Measurements from ENCODE around the gene SLC7A8. TPM values are rescaled to one million over a fixed set of nuclear protein-coding genes. Genes with fewer than 3 reads are reported as not detected.

Gene SLC7A8
- total and polyA plus RNA-seq, 8 donors = 1.2 to 102 (median 32.0) TPM

GRCh38 chr14:23219075-23219474 is 35.6 kb upstream of the SLC7A8 start:
- no peak overlapping the region for H3K27ac ChIP-seq
- 75 to 90% (median 83%) methylated on average over 3 of the region's 3 CpGs for WGBS, 5 donors
- H3K4me3 ChIP-seq = no peak overlapping the region
- no peak for TF ChIP-seq CTCF (IDR thresholded peaks at IDR 0.05)
- no peak for TF ChIP-seq POLR2AphosphoS5 (IDR thresholded peaks at IDR 0.05)
- TF ChIP-seq POLR2A (IDR thresholded peaks at IDR 0.05) = no peak
- no peak for TF ChIP-seq EP300 (IDR thresholded peaks at IDR 0.05)
- DNase-seq = no peak
- H3K36me3 ChIP-seq = no peaks in the 10 kb centered on the region
- peaks cover 0 to 5% (median 0%) of the 10 kb centered on the region in 3 donors for H3K27me3 ChIP-seq
- peaks cover 0 to 12% (median 0%) of the 10 kb centered on the region in 4 donors for H3K9me3 ChIP-seq
- no peaks in the 10 kb centered on the region for H3K4me1 ChIP-seq
- intact Hi-C loops (cut with DNase I; ENCODE audit: low total_unique reads) = no loop called here

- 89 to 97% (median 94%) methylated on average over 4 to 6 of the region's 6 CpGs for WGBS, 5 donors
- H3K4me1 ChIP-seq = no peaks in the 10 kb centered on the region
- DNase-seq = no peak
- peaks cover 0 to 12% (median 0%) of the 10 kb centered on the region in 4 donors for H3K9me3 ChIP-seq
- TF ChIP-seq POLR2A (IDR thresholded peaks at IDR 0.05) (no peak), POLR2AphosphoS5 (IDR thresholded peaks at IDR 0.05) (no peak), CTCF (IDR thresholded peaks at IDR 0.05) (no peak), EP300 (IDR thresholded peaks at IDR 0.05) (no peak)
- intact Hi-C loops (cut with DNase I; ENCODE audit: low total_unique reads) = no loop called here
- no peak overlapping the region for H3K4me3 ChIP-seq
- H3K36me3 ChIP-seq = no peaks in the 10 kb centered on the region
- peaks cover 0 to 5% (median 0%) of the 10 kb centered on the region in 3 donors for H3K27me3 ChIP-seq
- H3K27ac ChIP-seq = no peak overlapping the region
Observed at GRCh38 chr14:23217032-23218020, 33.9 kb upstream of the SLC7A8 start.

GRCh38 chr14:23215421-23215820 is 32.0 kb upstream of the SLC7A8 start:
- H3K27me3 ChIP-seq = peaks cover 0 to 4% (median 0%) of the 10 kb centered on the region in 3 donors
- no peak overlapping the region for H3K4me3 ChIP-seq
- TF ChIP-seq POLR2A (IDR thresholded peaks at IDR 0.05) = no peak
- TF ChIP-seq CTCF (IDR thresholded peaks at IDR 0.05) = no peak
- no peak for TF ChIP-seq EP300 (IDR thresholded peaks at IDR 0.05)
- no peak for TF ChIP-seq POLR2AphosphoS5 (IDR thresholded peaks at IDR 0.05)
- H3K4me1 ChIP-seq = no peaks in the 10 kb centered on the region
- intact Hi-C loops (cut with DNase I; ENCODE audit: low total_unique reads) = no loop called here
- 80 to 98% (median 95%) methylated on average over 1 of the region's 1 CpG for WGBS, 5 donors
- peaks cover 0 to 12% (median 0%) of the 10 kb centered on the region in 4 donors for H3K9me3 ChIP-seq
- no peaks in the 10 kb centered on the region for H3K36me3 ChIP-seq
- no peak for DNase-seq
- H3K27ac ChIP-seq = no peak overlapping the region

GRCh38 chr14:23209651-23210423 is 26.4 kb upstream of the SLC7A8 start:
- WGBS, 5 donors = 78 to 87% (median 82%) methylated on average over 7 of the region's 7 CpGs
- Histone ChIP-seq H3K4me1 (no peaks in the 10 kb centered on the region), H3K36me3 (no peaks in the 10 kb centered on the region), H3K27me3 (peaks cover 0 to 9% (median 0%) of the 10 kb centered on the region in 3 donors), H3K4me3 (no peak overlapping the region), H3K9me3 (no peaks in the 10 kb centered on the region), H3K27ac (no peak overlapping the region)
- no peak for DNase-seq
- no peak for TF ChIP-seq POLR2A (IDR thresholded peaks at IDR 0.05)
- no peak for TF ChIP-seq CTCF (IDR thresholded peaks at IDR 0.05)
- no peak for TF ChIP-seq EP300 (IDR thresholded peaks at IDR 0.05)
- TF ChIP-seq POLR2AphosphoS5 (IDR thresholded peaks at IDR 0.05) = no peak
- intact Hi-C loops (cut with DNase I; ENCODE audit: low total_unique reads) = no loop called here
